IMR-90 (cell line): ENCODE measurements around the gene KATNB1.

Experiments
- BHLHE40 ChIP-seq: fragments of 150-350 bp; IDR thresholded peaks from 2 replicates; pipeline ENCODE4 v1.6.1; 2016; ENCODE audit warnings: mild to moderate bottlenecking, low read depth, low read length
- CEBPB ChIP-seq: IDR thresholded peaks from 2 replicates; pipeline ENCODE4 v1.6.1; 2012; ENCODE audit warnings: low read depth, low read length, improper control_type of control experiment
- MAFK ChIP-seq: IDR thresholded peaks from 2 replicates; pipeline ENCODE4 v1.6.1; 2012; ENCODE audit warnings: low read depth, low read length, improper control_type of control experiment
- MAZ ChIP-seq: IDR thresholded peaks from 2 replicates; pipeline ENCODE4 v1.6.1; 2012; ENCODE audit warnings: low read depth, mild to moderate bottlenecking, low read length, improper control_type of control experiment, moderate library complexity, borderline replicate concordance
- MXI1 ChIP-seq: IDR thresholded peaks from 2 replicates; pipeline ENCODE4 v1.6.1; 2012; ENCODE audit warnings: low read depth, mild to moderate bottlenecking, low read length, moderate library complexity, borderline replicate concordance
- POLR2A ChIP-seq: IDR thresholded peaks from 2 replicates; pipeline ENCODE4 v1.6.1; 2012; ENCODE audit warnings: mild to moderate bottlenecking, low read depth, low read length
- RFX5 ChIP-seq: IDR thresholded peaks from 2 replicates; pipeline ENCODE4 v1.8.0; 2012; ENCODE audit warnings: low read depth, mild to moderate bottlenecking, low read length, moderate library complexity
- SMC3 ChIP-seq: fragments of 150-350 bp; IDR thresholded peaks from 2 replicates; pipeline ENCODE4 v1.6.1; 2016; ENCODE audit warnings: low read depth, mild to moderate bottlenecking, antibody characterized with exemption, low read length, moderate library complexity
- TF ChIP-seq, protein P1 (sequence below): conservative IDR thresholded peaks from 2 replicates; pipeline ENCODE4 v1.5.1; 2012; ENCODE audit warnings: mild to moderate bottlenecking, low read depth, low read length, improper control_type of control experiment
- TF ChIP-seq, protein P2 (sequence below): fragments of 150-350 bp; IDR thresholded peaks from 2 replicates; pipeline ENCODE4 v1.6.1; 2016; ENCODE audit warnings: low read depth, mild to moderate bottlenecking, low read length, moderate library complexity, borderline replicate concordance

DNA sequence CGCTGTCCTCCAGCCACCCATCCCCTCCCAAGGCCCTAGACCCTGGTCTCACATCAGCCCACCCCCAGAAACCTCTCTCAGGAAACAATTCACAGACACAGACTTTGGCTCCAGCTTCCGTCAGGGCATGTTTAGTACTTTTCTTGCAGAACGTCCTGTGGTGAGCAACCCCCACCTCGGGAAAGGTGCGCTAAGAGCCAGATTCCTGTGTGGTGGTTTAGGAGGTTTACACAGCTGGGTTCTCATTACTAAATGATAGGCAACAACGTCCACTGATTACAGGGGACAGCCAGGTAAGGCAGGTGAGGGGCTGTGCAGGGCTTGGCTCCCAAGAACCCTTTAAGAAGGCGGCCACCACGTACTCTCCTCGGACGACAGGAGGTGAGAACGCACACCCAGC is 37.4 kb downstream of the KATNB1 start:
- TF ChIP-seq, protein P1, sequence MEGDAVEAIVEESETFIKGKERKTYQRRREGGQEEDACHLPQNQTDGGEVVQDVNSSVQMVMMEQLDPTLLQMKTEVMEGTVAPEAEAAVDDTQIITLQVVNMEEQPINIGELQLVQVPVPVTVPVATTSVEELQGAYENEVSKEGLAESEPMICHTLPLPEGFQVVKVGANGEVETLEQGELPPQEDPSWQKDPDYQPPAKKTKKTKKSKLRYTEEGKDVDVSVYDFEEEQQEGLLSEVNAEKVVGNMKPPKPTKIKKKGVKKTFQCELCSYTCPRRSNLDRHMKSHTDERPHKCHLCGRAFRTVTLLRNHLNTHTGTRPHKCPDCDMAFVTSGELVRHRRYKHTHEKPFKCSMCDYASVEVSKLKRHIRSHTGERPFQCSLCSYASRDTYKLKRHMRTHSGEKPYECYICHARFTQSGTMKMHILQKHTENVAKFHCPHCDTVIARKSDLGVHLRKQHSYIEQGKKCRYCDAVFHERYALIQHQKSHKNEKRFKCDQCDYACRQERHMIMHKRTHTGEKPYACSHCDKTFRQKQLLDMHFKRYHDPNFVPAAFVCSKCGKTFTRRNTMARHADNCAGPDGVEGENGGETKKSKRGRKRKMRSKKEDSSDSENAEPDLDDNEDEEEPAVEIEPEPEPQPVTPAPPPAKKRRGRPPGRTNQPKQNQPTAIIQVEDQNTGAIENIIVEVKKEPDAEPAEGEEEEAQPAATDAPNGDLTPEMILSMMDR = no peak
- TF ChIP-seq BHLHE40 = no peak
- no peak for TF ChIP-seq MXI1
- TF ChIP-seq MAZ = no peak
- TF ChIP-seq POLR2A = no peak
- TF ChIP-seq, protein P2, sequence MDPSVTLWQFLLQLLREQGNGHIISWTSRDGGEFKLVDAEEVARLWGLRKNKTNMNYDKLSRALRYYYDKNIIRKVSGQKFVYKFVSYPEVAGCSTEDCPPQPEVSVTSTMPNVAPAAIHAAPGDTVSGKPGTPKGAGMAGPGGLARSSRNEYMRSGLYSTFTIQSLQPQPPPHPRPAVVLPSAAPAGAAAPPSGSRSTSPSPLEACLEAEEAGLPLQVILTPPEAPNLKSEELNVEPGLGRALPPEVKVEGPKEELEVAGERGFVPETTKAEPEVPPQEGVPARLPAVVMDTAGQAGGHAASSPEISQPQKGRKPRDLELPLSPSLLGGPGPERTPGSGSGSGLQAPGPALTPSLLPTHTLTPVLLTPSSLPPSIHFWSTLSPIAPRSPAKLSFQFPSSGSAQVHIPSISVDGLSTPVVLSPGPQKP = no peak
- TF ChIP-seq SMC3 = no peak
- TF ChIP-seq MAFK = no peak
- no peak for TF ChIP-seq CEBPB
- no peak for TF ChIP-seq RFX5
